Fibroblast of skin of abdomen (primary cell): ENCODE data around the gene HTR3A.

ENCODE experiments used
- DNase-seq: peaks from one replicate; pipeline ENCODE4 v3.0.0-alpha.2; 2013

HTR3A gene

GRCh38 chr11:113979431-113979830, 4.5 kb downstream of the HTR3A start:
- no peak for DNase-seq

- no peak for DNase-seq
Observed at GRCh38 chr11:113980785-113981184, 5.9 kb downstream of the HTR3A start.

- no peak for DNase-seq
Observed at GRCh38 chr11:113982306-113982705, 7.4 kb downstream of the HTR3A start.

GRCh38 chr11:113984781-113985180, 9.9 kb downstream of the HTR3A start:
- DNase-seq, result no peak

GRCh38 chr11:113985906-113986305, 11.0 kb downstream of the HTR3A start:
- DNase-seq, result no peak

GRCh38 chr11:113986351-113987140, 11.6 kb downstream of the HTR3A start:
- no peak for DNase-seq

- no peak for DNase-seq
Observed at GRCh38 chr11:113989381-113989780, 14.5 kb downstream of the HTR3A start.

- DNase-seq, result no peak
Observed at GRCh38 chr11:113989916-113990315, 15.0 kb downstream of the HTR3A start.

GRCh38 chr11:113991170-113991569, 16.3 kb downstream of the HTR3A start:
- peak; percentile 20 for DNase-seq

GRCh38 chr11:113991718-113992458, 17.0 kb downstream of the HTR3A start:
- DNase-seq, result no peak

- DNase-seq, result no peak
Observed at GRCh38 chr11:113992459-113993110, 17.7 kb downstream of the HTR3A start.

GRCh38 chr11:113994077-113994954, 19.4 kb downstream of the HTR3A start:
- DNase-seq, result no peak

- DNase-seq, result no peak
Observed at GRCh38 chr11:113997473-113997872, 22.6 kb downstream of the HTR3A start.

GRCh38 chr11:113998574-113998973, 23.7 kb downstream of the HTR3A start:
- no peak for DNase-seq

GRCh38 chr11:114000526-114000925, 25.6 kb downstream of the HTR3A start:
- no peak for DNase-seq

- no peak for DNase-seq
Observed at GRCh38 chr11:114001416-114001815, 26.5 kb downstream of the HTR3A start.

- no peak for DNase-seq
Observed at GRCh38 chr11:114008331-114008730, 33.4 kb downstream of the HTR3A start.

GRCh38 chr11:114010931-114011330, 36.0 kb downstream of the HTR3A start:
- no peak for DNase-seq

GRCh38 chr11:114011443-114011842, 36.5 kb downstream of the HTR3A start:
- DNase-seq, result no peak

GRCh38 chr11:114015117-114015516, 40.2 kb downstream of the HTR3A start:
- no peak for DNase-seq

GRCh38 chr11:114016986-114017385, 42.1 kb downstream of the HTR3A start:
- DNase-seq, result no peak

GRCh38 chr11:114017723-114018122, 42.8 kb downstream of the HTR3A start:
- no peak for DNase-seq
